ENCODE data around the gene SMARCA1. TPM values are rescaled to one million over a fixed set of nuclear protein-coding genes. Genes with fewer than 3 reads are reported as not detected.
A peak's percentile ranks its signal among the peaks of the same experiment; 100 is the strongest.

Gene SMARCA1
- total and polyA plus RNA-seq, 2 of the 13 experiments (the other 11 are each of a cell fraction or from before 2014, with no cell fraction given), result 97.7 to 145 TPM

DNA sequence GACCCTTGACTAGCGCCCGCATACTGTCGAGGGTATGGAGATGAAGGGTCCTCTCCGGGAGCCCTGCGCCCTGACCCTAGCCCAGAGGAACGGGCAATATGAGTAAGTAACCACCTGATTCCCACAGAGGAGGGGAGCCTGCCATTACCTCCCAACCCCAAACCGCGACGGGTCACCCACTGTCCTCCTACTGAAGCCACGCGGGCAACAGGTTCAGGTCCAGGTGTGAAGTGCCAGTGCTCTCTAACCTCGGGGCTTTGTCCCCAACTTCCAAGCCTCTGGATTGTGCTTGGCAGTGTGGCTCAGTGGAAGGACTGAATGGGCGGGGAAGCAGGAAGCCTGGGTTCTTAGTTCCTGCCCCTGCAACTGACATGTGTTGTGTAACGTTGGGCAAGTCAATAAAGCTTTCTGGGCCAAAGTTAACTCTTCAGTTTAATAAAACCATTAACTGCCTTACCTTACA is 17.5 kb upstream of the SMARCA1 start (continued):
- peak; percentile 45 for TF ChIP-seq ARID5B (CRISPR knock-in tag; IDR thresholded peaks at IDR 0.05)
- TF ChIP-seq, protein P1, sequence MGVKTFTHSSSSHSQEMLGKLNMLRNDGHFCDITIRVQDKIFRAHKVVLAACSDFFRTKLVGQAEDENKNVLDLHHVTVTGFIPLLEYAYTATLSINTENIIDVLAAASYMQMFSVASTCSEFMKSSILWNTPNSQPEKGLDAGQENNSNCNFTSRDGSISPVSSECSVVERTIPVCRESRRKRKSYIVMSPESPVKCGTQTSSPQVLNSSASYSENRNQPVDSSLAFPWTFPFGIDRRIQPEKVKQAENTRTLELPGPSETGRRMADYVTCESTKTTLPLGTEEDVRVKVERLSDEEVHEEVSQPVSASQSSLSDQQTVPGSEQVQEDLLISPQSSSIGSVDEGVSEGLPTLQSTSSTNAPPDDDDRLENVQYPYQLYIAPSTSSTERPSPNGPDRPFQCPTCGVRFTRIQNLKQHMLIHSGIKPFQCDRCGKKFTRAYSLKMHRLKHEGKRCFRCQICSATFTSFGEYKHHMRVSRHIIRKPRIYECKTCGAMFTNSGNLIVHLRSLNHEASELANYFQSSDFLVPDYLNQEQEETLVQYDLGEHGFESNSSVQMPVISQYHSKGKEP (CRISPR knock-in tag; IDR thresholded peaks at IDR 0.05), result no peak
- no peak for TF ChIP-seq CAMTA2 (CRISPR knock-in tag; IDR thresholded peaks at IDR 0.05; ENCODE audit: borderline replicate concordance)
- TF ChIP-seq ZNF20 (CRISPR knock-in tag; IDR thresholded peaks at IDR 0.05), result no peak
- TF ChIP-seq ZNF451 (CRISPR knock-in tag; IDR thresholded peaks at IDR 0.05), result no peak
- no peak for TF ChIP-seq EP300 (IDR thresholded peaks at IDR 0.05; ENCODE audit: low read depth in 2 of 2, low read length in 2 of 2)
- TF ChIP-seq EP300 (CRISPR knock-in tag; IDR thresholded peaks at IDR 0.05; ENCODE audit: borderline replicate concordance), result no peak
- no peak for TF ChIP-seq NFYC (CRISPR knock-in tag; IDR thresholded peaks at IDR 0.05)
- no peak for TF ChIP-seq SNRNP70 (IDR thresholded peaks at IDR 0.05; ENCODE audit: low read depth, low read length)
- TF ChIP-seq ZNF205 (CRISPR knock-in tag; IDR thresholded peaks at IDR 0.05), result no peak
- peak; percentile 14; the same call in 1 of the 2 replicates for TF ChIP-seq NR2C2 (CRISPR knock-in tag; IDR thresholded peaks at IDR 0.05; ENCODE audit: borderline replicate concordance)
- no peak for TF ChIP-seq SRSF4 (IDR thresholded peaks at IDR 0.05; ENCODE audit: low read depth, low read length, poor library complexity, severe bottlenecking)
- TF ChIP-seq ARID3A (IDR thresholded peaks at IDR 0.05; ENCODE audit: low read depth, low read length), result no peak
- 0 out of 2 replicates have a peak, but pooled peaks have one; percentile 31 for TF ChIP-seq ELF1 (CRISPR knock-in tag; IDR thresholded peaks at IDR 0.05)
- TF ChIP-seq ZNF367 (CRISPR knock-in tag; IDR thresholded peaks at IDR 0.05; ENCODE audit: borderline replicate concordance), result no peak
- TF ChIP-seq HINFP (CRISPR knock-in tag; IDR thresholded peaks at IDR 0.05; ENCODE audit: low read depth), result no peak
- TF ChIP-seq RBM39 (IDR thresholded peaks at IDR 0.05; ENCODE audit: low read depth, low read length, poor library complexity, severe bottlenecking), result no peak
- TF ChIP-seq CSRNP1 (CRISPR knock-in tag; IDR thresholded peaks at IDR 0.05), result no peak
- TF ChIP-seq KAT7 (CRISPR knock-in tag; IDR thresholded peaks at IDR 0.05; ENCODE audit: borderline replicate concordance), result no peak
